Astrocyte (in vitro differentiated cells and primary cell): ENCODE data around the gene CERK.

Experiments
- CTCF ChIP-seq: IDR thresholded peaks from 2 replicates; pipeline ENCODE4 v1.5.1; 2011; ENCODE audit warnings: low read depth, mild to moderate bottlenecking, inconsistent platforms, low read length, moderate library complexity; ENCODE audit not compliant: insufficient read depth
- EZH2 ChIP-seq: IDR thresholded peaks from 2 replicates; pipeline ENCODE4 v1.6.1; 2012; ENCODE audit warnings: mild to moderate bottlenecking, low read length, inconsistent platforms; ENCODE audit not compliant: insufficient read depth

- no peak for TF ChIP-seq EZH2
- no peak for TF ChIP-seq CTCF
Measured at GRCh38 chr22:46775850-46776826, 38.1 kb upstream of the CERK start.
